Measurements from ENCODE around the gene PCDHB13.

- TF ChIP-seq CTCF (IDR thresholded peaks at IDR 0.05; ENCODE audit: low read depth, low read length, missing input control), result no peak
- TF ChIP-seq ZBTB33 (IDR thresholded peaks at IDR 0.05), result no peak
- TF ChIP-seq YY1 (IDR thresholded peaks at IDR 0.05), result no peak
- TF ChIP-seq GABPA (IDR thresholded peaks at IDR 0.05 in 1 of 2, conservative IDR thresholded peaks at IDR 0.05 in 1 of 2), result no peak
- no peak for TF ChIP-seq TAF1 (conservative IDR thresholded peaks at IDR 0.05)
- TF ChIP-seq RAD21 (IDR thresholded peaks at IDR 0.05), result no peak
- no peak for TF ChIP-seq MAX (IDR thresholded peaks at IDR 0.05)
These were observed 46.9 kb downstream of the PCDHB13 start for GRCh38 chr5:141260458-141261237.

Data from liver (tissue), 3 donors.